Measurements from ENCODE around the gene RALGAPB.
"Not testable (repeated sequence)": the region's sequence is repeated elsewhere in the genome, so short reads cannot be mapped to it uniquely, and the experiment has no call there.

RALGAPB gene

DNA sequence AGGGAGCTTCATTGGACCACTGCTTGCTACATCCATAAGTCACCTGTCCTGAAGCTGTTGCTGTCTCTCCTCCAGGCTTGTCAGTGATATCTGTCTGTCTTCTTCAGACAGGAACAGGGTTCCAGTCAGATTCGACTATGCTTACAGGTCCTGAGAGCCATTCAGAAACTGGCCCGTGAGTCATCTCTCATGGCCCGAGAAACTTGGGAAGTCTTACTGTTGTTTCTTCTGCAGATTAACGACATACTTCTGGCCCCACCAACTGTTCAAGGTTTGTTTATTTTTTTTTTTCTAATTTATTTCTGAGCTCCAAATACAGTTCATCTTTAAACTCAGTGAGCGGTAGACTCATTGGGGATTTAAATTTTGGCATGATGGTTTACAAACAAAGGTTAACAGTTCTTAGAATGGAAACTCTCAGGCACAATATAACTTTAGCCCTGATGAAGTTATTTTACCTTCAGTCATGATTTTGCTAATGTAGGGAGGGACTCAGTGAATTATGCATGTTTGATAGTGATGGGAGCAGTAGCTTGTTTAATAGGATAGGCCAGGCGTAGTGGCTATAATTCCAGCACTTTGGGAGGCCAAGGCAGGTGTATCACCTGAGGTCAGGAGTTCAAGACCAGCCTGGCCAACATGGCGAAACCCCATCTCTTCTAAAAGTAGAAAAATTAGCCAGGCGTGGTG is 24.7 kb downstream of the RALGAPB start:
- no peak for DNase-seq

DNA sequence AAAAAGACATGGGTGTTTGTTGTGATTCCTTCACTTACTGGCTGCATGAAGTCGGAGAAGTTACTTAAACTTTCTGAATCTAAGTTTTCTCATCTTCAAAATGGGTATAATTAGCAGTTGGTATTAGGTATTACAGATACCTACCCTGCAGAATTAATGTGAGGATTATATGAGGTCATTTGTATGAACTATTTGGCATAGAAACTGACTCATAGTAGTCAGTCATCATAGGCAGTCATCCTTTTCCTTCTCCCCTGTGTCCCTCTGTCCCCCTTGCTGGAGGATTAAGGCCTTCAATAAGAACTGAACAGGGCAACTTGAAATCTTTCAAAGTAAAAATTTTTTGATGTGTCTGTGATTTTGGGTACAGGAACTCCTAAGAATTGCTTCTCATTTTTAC is 26.3 kb downstream of the RALGAPB start:
- DNase-seq, result no peak

DNA sequence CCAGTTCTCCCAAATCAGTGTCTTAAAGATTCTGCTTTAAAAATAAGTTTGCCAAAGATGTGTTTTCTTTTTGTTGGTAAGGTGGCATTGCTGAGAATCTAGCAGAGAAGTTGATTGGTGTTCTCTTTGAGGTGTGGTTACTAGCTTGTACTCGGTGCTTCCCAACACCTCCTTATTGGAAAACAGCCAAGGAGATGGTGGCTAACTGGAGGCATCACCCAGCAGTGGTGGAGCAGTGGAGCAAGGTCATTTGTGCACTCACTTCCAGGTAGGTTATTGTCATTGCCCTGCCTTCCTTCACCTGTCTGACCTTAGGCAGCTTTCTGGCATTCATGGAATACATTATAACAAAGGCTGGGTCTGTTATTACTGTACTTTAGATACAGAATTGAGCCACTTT is 26.7 kb downstream of the RALGAPB start:
- DNase-seq, result no peak

DNA sequence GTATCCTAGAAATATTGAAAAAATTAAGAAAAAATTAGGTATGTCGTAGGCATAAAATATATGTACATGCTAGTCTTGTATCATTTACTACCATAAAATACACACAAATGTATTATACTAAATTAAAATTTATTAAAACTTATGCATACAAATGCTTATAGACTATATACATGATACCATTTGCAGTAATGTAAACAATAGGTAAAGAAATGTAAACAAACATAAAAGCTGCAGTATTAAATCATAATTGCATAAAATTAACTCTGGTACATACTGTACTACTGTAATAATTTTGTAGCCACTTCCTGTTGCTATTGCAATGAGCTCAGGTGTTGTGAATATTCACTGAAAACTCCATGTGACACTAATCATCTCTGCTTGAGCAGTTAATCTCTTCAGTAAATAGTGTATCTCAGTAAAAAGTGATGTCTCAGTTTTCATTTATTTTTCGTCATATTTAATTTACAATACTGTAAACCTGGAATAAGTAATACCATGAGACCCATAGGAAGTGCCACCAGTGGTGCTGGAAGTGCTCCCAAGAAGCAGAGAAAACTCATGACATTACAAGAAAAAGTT is 29.3 kb downstream of the RALGAPB start:
- no peak for DNase-seq

DNA sequence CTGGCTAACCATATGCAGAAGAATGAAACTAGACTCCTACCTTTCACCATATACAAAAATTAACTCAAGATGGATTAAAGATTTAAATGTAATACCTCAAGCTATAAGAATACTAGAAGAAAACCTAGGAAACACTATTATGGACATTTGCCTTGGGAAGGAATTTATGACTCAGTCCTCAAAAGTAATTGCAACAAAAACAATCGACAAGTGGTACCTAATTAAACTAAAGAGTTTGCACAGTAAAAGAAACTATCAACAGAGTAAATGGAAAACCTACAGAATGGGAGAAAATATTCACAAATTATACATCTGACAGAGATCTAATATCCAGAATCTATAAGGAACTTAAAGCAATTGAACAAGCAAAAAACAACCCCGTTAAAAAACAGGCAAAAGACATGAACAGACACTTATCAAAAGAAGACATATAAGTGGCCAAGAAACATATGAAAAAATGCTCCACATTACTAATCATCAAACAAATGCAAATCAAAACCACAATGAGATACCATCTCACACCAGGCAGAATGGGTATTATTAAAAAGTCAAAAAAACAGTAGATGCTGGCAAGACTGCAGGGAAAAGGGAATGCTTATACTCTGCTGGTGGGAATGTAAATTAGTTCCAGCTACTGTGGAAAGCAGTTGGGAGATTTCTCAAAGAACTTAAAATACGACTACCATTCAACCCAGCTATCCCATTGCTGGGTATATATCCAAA is 31.9 kb downstream of the RALGAPB start:
- no peak for DNase-seq

DNA sequence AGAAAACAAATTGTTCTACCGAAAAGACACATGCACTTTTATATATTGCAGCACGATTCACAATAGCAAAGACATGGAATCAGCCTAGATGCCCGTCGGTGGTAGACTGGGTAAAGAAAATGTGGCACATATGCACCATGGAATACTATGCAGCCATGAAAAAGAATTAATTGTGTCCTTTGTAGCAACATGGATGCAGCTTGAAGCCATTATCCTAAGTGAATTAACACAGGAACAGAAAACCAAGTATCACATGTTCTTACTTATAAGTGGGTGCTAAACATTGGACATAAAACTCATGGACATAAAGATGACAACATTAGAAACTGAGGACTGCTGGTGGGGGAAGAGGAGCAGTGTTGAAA is 32.4 kb downstream of the RALGAPB start:
- DNase-seq, result no peak

DNA sequence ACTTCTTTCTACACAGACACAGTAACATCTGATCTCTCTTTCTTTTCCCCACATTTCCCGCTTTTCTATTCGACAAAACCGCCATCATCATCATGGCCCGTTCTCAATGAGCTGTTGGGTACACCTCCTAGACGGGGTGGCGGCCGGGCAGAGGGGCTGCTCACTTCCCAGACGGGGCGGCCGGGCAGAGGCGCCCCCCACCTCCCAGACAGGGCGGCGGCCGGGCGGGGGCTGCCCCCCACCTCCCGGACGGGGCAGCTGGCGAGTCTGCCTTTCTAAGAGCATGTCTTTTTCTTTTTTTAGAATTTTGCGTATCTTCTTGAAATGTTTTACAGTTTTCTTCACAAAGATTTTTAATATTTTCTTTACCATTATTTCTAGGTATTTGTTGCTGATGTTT is 39.1 kb downstream of the RALGAPB start:
- not testable (repeated sequence) for DNase-seq

DNA sequence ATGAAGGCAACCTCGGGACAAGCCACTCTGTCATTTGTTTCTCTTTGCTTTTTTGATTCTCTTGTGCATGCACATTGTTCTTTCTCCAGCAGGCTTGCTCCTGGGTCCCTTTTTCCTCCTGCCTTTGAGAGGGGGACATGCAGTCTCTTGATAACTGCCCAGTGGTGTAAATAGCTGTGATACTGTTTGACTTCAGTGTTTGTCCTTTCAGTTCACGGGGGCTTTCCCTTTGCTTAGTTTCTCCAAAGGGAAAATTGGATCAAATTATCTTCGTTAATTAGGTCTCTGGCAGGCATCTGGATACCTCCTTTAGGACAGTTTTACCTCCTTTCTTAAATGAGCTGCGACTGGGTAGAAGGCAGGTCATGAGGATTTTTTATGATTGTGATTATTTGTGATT is 41.5 kb downstream of the RALGAPB start:
- no peak for DNase-seq

DNA sequence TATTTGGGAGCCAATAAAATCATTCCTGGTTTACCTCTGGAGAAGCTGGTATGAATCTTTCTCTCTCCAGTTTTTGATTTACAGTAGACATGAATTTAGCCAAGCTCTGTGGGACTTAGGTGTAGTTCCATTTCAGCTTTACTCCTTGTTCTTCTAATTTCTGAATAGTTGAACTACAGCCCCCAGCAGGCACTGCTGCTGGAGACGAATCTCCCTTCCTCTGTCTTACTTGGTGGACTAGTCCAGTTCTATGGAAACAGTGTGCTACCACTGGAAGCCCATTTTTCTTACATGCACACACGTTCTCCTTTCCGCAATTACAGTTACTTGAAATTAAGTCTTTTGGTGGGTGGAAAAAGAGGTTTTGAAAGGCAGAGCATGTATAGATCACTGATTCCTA is 42.3 kb downstream of the RALGAPB start:
- no peak for DNase-seq

DNA sequence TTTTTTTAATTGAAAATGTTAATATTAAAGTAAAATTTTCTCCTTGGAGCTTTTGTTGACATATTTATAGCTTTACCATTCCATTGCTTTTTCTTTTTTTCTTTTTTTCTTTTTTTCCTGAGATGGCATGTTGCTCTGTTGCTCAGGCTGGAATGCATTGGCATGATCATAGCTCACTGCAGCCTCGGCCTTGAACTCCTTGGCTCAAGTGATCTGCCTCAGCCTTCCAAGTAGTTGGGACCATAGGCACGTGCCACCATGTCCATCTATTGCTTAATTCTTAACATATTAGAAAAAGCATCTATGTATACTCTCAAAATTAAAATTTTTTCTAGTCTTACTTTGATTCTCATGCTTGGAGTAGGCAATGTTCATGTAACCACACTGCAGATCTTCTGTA is 43.0 kb downstream of the RALGAPB start:
- DNase-seq, result no peak

DNA sequence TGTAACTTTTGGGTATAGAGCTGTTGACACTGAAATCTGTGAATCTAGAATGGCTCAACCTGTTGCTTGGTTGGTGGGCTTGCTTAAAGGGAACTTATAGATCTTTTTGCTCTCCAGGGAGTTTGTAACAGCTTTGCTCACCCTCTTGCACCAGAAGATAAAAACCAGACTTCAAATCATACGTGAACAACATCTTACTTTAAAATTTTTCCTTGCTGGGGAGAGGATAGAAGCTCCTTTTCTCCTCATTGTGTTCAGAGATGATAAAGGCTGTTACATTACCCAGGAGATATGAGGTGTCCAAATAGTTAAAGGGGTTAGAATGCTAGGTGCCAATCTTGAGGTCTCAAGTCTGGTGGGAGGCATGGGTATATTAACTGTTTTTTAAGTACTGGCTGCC is 46.8 kb downstream of the RALGAPB start:
- no peak for DNase-seq

DNA sequence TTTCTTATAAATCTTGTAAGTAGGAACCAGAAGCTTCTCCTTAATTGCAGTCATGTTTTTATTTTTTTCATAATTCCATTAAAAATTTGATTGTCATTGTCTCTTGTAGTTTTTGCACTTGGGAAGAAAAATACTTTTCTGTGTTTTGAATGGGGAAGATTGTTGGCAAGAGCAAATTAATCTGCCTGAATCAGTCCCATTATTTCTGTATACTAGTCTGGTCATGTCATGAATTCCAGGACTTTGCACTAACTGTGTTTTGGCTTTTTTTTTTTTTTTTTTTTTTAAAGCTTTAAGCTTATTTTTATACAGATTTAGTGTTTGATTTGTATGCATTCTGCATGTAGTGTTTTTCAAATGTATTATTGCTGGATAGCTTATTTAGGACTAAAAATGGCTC is 47.6 kb downstream of the RALGAPB start:
- DNase-seq, result no peak

DNA sequence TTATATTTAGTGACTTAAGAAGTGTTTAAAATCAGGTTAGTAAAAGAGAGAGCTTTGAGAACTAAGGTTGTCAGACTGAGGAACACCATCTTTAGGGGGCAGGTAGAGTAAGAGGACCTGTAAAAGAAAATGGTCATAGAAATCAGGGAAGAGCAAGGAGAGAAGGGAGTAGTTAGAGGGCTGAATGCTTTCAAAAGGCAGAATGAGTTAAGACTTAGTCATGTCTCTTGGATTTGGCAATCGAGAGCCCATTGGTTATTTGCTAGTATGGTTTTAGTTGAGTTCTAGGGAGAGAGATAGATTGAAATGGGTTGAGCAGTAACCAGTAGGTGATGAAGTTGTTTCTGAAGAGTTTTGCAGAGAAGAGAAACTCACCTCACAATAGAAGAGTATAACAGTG is 51.1 kb downstream of the RALGAPB start:
- DNase-seq, result no peak

DNA sequence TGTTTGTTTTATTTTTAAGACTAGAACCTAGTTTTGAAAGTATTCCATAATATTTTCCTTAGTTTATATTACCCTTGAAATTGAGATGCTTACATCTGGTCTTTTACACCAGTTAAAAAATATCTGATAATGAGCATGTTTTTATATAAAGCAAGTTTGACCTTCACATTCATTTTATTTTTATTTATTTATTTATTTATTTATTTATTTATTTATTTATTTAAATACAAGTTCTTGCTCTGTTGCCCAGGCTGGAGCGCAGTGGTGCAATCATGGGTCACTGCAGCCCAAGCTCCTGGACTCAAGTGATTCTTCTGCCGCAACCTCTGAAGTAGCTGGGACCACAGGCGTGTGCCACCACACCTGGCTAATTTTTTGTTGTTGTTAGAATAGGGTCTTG is 55.5 kb downstream of the RALGAPB start:
- DNase-seq, result no peak

DNA sequence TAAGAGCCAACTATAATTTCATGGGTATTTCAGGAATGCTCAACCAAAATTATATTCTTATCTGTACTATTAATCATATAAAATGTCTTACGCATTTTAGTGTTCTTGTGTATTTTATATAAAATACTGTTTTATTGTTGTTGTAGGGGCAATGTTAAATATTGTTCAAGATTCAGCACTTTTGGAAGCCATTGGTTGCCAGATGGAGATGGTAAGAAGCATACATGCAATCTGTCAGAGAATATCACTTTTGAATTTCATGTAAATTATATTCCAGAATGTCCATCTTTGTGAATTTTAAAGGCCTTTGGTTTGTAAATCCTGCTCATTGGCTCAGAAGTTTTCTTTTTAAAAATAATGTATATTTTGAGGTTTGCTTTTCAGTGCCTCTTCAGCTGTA is 58.4 kb downstream of the RALGAPB start:
- DNase-seq, result no peak

DNA sequence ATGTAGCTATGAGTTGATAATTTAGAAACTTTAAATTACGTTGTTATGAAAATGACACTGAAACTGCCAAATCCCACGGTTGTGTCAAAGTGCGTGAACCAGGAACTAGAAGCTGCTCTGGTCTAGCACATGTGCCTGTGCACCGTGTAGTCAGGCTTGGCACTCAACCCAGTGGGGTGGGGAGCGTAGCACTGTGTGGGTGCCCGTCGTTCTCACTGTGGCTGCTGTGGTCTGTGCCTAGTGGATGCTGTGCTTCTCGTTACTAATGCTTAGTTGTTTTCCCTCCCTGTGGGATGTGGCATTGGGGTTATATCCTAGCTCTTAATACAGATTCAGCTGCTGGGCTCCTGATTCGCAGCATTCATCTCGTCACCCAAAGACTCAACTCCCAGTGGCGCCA is 62.1 kb downstream of the RALGAPB start:
- DNase-seq, result no peak

DNA sequence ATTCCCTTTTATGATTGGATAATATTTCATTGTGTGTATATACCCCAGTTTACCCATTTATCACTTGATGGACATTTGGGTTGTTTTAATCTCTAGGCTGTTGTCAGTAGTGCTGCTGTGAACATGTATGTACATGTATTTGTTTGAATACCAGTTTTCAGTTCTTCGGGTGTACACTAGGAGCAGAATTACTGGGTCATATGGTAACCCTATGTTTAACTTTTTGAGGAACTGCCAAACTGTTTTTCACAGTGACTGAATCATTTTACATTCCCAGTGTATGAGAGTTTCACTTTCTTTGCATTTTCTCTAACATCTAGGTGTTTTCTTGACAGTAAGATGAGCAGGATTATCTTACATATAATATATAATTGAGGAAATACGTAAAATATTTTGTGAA is 63.7 kb downstream of the RALGAPB start:
- no peak for DNase-seq

DNA sequence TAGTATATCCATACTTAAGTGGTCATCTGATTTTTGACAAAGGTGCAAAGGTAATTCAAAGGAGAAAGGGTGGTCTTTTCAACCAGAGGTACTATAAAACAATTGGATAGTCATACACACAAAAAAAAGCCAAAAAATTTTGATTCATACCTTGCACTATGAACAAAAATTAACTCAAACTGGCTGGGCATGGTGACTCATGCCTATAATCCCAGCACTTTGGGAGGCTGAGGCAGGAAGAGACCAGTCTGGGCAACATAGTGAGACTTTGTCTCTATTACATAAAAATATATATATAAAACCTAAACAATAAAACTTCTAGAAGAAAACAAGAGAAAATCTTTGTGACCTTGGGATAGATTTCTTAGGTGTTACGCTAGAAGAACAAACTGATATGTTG is 64.5 kb downstream of the RALGAPB start:
- DNase-seq, result no peak

DNA sequence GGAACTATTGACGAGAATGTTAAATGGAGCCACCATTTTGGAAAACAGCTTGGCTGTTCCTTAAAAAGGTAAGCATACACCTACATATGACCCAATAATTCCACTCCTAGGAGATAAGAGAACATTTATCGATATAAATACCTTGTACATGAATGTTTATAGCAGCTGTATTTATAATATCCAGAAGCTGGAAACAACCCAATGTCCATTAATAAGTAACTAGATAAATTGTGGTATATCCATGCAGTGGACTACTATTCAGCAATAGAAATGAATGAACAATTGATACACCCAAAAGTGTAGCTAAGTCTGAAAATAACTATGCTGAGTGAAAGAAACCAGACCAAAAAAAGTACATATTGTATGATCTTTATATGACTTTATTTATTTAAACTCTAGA is 66.1 kb downstream of the RALGAPB start:
- DNase-seq, result no peak

DNA sequence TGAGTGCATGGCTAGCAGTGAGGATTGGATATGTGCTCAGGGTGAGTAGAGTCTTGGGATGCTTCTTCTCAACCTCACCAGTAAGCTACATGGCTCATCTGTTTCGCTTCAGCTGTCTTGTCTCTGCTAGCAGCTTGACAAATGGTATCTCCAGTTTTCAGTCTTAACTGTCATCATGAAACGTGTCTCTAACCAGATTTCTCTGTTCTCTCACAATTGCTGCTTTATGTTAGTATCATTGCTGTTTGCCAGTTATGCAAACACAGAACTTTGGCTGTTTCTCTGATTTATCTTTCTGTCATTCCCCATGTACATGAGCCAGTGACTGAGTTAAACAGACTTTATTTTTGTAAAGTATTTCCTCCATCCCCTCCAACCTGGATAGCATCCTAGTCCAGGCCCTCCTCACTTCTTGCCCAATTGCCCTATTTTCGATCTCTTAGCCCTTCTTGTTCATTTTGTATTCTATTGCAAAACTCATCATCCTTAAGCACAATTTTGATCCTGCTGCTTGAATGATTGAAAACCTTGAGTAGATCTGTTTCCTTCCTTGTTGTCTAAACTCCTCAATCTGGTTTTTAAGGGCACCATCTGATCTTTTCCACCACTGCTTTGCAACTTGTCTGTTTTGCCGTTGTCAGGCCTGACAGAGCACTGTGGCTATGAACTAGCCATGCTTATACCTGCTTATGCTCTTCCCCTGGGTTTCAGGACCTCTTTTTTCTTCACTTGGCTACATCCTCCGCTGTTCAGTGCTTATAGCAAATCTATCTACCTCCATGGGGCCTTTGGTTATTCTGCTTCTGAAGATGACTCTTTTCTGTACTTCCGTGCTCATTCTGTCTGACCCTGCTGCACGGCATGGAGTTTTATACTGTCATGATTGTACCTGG is 70.6 kb downstream of the RALGAPB start:
- DNase-seq, result no peak

DNA sequence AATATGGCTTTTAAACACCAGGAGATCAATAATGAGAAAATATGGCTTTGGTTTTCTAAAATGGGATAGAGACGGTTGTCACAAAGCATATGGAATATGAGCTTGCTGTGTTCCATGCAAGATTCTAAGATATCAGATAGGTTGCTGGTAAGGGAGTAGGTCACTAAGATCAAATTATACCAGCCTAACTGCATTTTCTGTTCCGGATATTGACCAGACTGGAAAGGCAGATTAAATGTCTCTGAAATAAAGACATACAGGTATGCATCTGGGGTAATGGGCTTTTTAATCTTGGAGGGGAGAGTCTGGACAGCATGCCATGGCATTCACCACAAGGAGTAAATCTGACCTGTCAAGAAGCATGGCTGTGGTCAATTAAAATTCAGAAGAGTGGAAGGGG is 73.1 kb downstream of the RALGAPB start:
- no peak for DNase-seq

DNA sequence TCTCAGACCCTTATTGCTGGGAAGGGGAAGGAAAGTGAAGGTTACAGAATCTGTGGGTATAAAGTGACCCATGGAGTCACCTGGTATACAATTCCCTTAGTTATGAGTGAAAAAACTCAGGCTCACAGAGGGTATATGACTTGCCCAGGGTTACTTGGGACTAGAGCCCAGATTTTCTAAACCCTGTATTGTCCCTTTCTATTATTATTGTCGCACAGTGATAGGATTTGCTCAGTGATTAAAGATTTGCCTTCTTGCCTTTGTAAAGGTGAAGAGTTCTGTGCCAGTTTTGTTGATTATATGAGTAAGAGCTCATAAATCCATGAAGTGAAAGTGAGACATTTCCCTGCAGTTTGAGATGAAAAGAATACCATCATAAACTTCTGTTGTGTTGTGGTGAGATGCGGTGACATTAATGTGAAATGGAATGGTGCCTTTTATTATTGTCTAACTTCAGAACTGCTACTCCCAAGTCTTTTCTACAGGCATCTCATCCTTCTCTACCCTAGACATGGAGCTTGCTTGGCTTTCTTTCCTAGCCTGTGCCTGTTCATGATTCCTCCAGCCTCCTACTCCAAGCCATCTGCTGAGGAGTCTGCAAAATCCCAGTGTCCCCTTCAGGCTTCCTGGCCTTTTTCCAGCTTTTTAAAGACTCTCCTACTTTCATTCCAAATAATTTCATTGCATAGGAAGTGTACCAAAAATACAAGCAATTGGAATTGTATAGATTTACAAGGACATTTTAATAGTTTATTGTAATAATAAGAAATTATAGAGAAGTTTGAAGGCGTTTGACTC is 74.8 kb downstream of the RALGAPB start:
- DNase-seq, result no peak
